ENCODE measurements around the gene EN2.

The EN2 gene

GRCh38 chr7:155465761-155466141, 7.8 kb downstream of the EN2 start:
- no peak for DNase-seq

- no peak for DNase-seq
Observed at GRCh38 chr7:155466142-155466813, 8.3 kb downstream of the EN2 start.

- DNase-seq, result peak; percentile 12
Observed at GRCh38 chr7:155466814-155467733, 9.1 kb downstream of the EN2 start.

GRCh38 chr7:155467846-155468784, 10.2 kb downstream of the EN2 start:
- no peak for DNase-seq

GRCh38 chr7:155468785-155469148, 10.8 kb downstream of the EN2 start:
- no peak for DNase-seq

- no peak for DNase-seq
Observed at GRCh38 chr7:155469311-155470185, 11.6 kb downstream of the EN2 start.

GRCh38 chr7:155470186-155470487, 12.2 kb downstream of the EN2 start:
- no peak for DNase-seq

- DNase-seq, result no peak
Observed at GRCh38 chr7:155470686-155471638, 13.0 kb downstream of the EN2 start.

GRCh38 chr7:155471718-155472117, 13.8 kb downstream of the EN2 start:
- DNase-seq, result no peak

- no peak for DNase-seq
Observed at GRCh38 chr7:155477476-155477875, 19.5 kb downstream of the EN2 start.

GRCh38 chr7:155481764-155482163, 23.8 kb downstream of the EN2 start:
- DNase-seq, result no peak

- DNase-seq, result no peak
Observed at GRCh38 chr7:155482511-155483183, 24.7 kb downstream of the EN2 start.

GRCh38 chr7:155483245-155483644, 25.3 kb downstream of the EN2 start:
- DNase-seq, result no peak

- peak; percentile 63 for DNase-seq
Observed at GRCh38 chr7:155483868-155484325, 26.0 kb downstream of the EN2 start.

- no peak for DNase-seq
Observed at GRCh38 chr7:155484483-155485399, 26.8 kb downstream of the EN2 start.

- DNase-seq, result no peak
Observed at GRCh38 chr7:155486783-155487508, 29.0 kb downstream of the EN2 start.

GRCh38 chr7:155487509-155488482, 29.9 kb downstream of the EN2 start:
- DNase-seq, result no peak

All from DMS153 (cell line).